ENCODE measurements around the gene LRP2BP.

The LRP2BP gene

GRCh38 chr4:185379326-185380295 lies 16.1 kb downstream of the LRP2BP start:
- no peak for DNase-seq (ENCODE audit: low spot score)
- in situ Hi-C loops (cut with MboI; ENCODE audit: low pct_unique_long_range_greater_than_20kb, low sequenced_read_pairs, unreplicated experiment): no loop called here
- TF ChIP-seq CTCF (IDR thresholded peaks at IDR 0.05; ENCODE audit: extremely low read depth, insufficient read depth, missing control alignments): no peak

- DNase-seq (ENCODE audit: low spot score): no peak
- in situ Hi-C loops (cut with MboI; ENCODE audit: low pct_unique_long_range_greater_than_20kb, low sequenced_read_pairs, unreplicated experiment): no loop called here
These were observed 17.5 kb downstream of the LRP2BP start for GRCh38 chr4:185378264-185378663.

GRCh38 chr4:185374573-185374972 lies 21.2 kb downstream of the LRP2BP start:
- TF ChIP-seq CTCF (IDR thresholded peaks at IDR 0.05; ENCODE audit: extremely low read depth, insufficient read depth, missing control alignments): no peak
- in situ Hi-C loops (cut with MboI; ENCODE audit: low pct_unique_long_range_greater_than_20kb, low sequenced_read_pairs, unreplicated experiment): no loop called here
- no peak for DNase-seq (ENCODE audit: low spot score)

More at GRCh38 chr4:185378264-185378663, 17.5 kb downstream of the LRP2BP start:
- no peak for TF ChIP-seq CTCF (IDR thresholded peaks at IDR 0.05; ENCODE audit: extremely low read depth, insufficient read depth, missing control alignments)

DNA sequence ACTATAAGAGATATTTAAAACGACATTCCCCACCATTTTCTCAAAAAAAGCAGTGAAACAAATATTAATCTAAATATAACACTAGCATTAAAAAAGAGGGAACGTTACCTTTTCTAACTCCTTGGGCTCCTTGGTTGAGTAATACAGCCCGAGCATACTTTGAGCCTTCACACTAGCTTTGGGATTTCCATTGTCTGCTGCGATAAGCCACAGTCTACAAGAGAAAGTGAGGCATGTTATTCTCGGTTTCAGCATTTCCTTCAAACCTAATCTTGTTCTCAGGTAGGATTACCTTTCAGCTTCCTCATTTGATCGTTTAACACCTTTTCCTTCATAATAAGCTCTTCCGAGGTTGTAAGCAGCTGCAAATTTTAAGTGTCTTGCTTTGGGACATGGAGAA lies 21.7 kb downstream of the LRP2BP start:
- in situ Hi-C loops (cut with MboI; ENCODE audit: low pct_unique_long_range_greater_than_20kb, low sequenced_read_pairs, unreplicated experiment): no loop called here
- no peak for TF ChIP-seq CTCF (IDR thresholded peaks at IDR 0.05; ENCODE audit: extremely low read depth, insufficient read depth, missing control alignments)
- no peak for DNase-seq (ENCODE audit: low spot score)

- DNase-seq (ENCODE audit: low spot score): no peak
- in situ Hi-C loops (cut with MboI; ENCODE audit: low pct_unique_long_range_greater_than_20kb, low sequenced_read_pairs, unreplicated experiment): no loop called here
- TF ChIP-seq CTCF (IDR thresholded peaks at IDR 0.05; ENCODE audit: extremely low read depth, insufficient read depth, missing control alignments): no peak
These were observed 24.0 kb downstream of the LRP2BP start for GRCh38 chr4:185371702-185372101.

DNA sequence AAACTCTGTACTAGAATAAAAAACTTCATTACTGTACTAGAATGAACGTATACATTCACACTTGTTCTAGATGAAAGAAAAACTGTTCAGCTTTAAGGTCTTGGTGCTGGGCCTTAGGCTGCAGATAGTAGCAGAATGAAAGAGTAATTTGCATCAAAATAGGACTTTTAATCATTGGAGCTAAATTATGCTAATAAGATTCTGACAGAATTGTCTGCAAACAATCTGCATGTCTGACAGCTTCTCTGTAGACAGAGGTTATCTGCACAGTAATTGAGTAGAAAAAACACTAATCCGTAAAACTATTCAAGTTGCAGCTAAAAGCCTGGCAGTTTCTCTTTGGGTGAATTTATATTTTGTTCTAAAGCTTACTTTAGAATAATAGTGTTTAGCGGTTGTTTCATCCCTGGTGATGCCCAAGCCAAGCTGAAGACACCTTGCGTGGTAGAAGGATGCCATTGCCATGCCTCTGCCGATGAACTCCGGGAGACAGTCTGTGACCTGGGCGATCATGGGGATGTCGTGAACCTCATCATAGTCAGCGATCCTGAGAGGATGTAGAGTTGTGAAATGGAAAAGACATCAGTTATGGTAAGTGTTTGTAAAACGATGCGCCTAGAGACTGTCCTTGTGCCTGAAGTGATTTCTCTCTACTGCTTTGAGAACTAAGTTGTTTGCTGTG lies 25.3 kb downstream of the LRP2BP start:
- in situ Hi-C loops (cut with MboI; ENCODE audit: low pct_unique_long_range_greater_than_20kb, low sequenced_read_pairs, unreplicated experiment): no loop called here
- TF ChIP-seq CTCF (IDR thresholded peaks at IDR 0.05; ENCODE audit: extremely low read depth, insufficient read depth, missing control alignments): no peak
- DNase-seq (ENCODE audit: low spot score): no peak
